Vagina (tissue), 2 donors: ENCODE data around the gene VAMP3. TPM values are rescaled to one million over a fixed set of nuclear protein-coding genes. Genes with fewer than 3 reads are reported as not detected.

Experiments used
- DNase-seq, 2 donors: peaks; one replicate each; pipeline ENCODE4 v3.0.0-alpha.2; 2017; ENCODE audit errors: extremely low spot score in 2 of 2
- H3K27ac ChIP-seq: fragments of 200-600 bp; sonication (generic); one replicate; pipeline ENCODE4 v1.5.1; 2019
- H3K27me3 ChIP-seq: fragments of 200-600 bp; sonication (generic); one replicate; pipeline ENCODE4 v1.5.1; 2019
- H3K36me3 ChIP-seq, 2 donors: fragments of 200-600 bp; sonication (generic); one replicate each; pipeline ENCODE4 v1.5.1; 2017 to 2019
- H3K4me1 ChIP-seq: fragments of 200-600 bp; sonication (generic); one replicate; pipeline ENCODE4 v1.5.1; 2019
- H3K4me3 ChIP-seq, 2 donors: fragments of 200-600 bp; sonication (generic); 1 replicate in 1 of 2; 2 replicates in 1 of 2; pipeline ENCODE4 v1.5.1; 2016 to 2019
- H3K9me3 ChIP-seq: fragments of 200-600 bp; sonication (generic); one replicate; pipeline ENCODE4 v1.5.1; 2019
- POLR2A ChIP-seq, 2 donors: fragments of 450-650 bp; IDR thresholded peaks; one replicate each; pipeline ENCODE4 v1.6.1; 2017; ENCODE audit warnings: antibody characterized with exemption in 2 of 2, mild to moderate bottlenecking in 2 of 2, moderate library complexity in 2 of 2
- POLR2AphosphoS5 ChIP-seq, 2 donors: sonication (generic); formaldehyde crosslinking; IDR thresholded peaks; one replicate each; pipeline ENCODE4 v1.9.0; 2017; ENCODE audit warnings: antibody characterized with exemption in 2 of 2, mild to moderate bottlenecking in 2 of 2, low read depth in 1 of 2; ENCODE audit not compliant: insufficient read depth in 1 of 2
- intact Hi-C: fragments of 100-400 bp; cut with DNase I; formaldehyde crosslinking; loops from one replicate; pipeline ENCODE4 v1.15.1; 2023
- total RNA-seq: library from RNA; depleted of rRNA; stranded (reverse); fragments of >200 nt; gene quantifications from one replicate; pipeline ENCODE4 v1.2.3, GENCODE V29; 2016
- TF ChIP-seq, protein P1 (sequence below), 3 experiments: fragments of 450-650 bp in 2 of 3; fragments of 200-600 bp in 1 of 3; sonication (generic) in 1 of 3; IDR thresholded peaks; one replicate each; pipeline ENCODE4 v1.5.1; 2017 to 2019; ENCODE audit warnings: antibody characterized with exemption in 3 of 3, mild to moderate bottlenecking in 2 of 3, moderate library complexity in 2 of 3

Gene VAMP3
- total RNA-seq, 1 donor from 2014 or later, result 59.2 TPM

- no peaks in the 10 kb centered on the region for H3K9me3 ChIP-seq
- no peaks in the 10 kb centered on the region for H3K4me1 ChIP-seq
- intact Hi-C loops, result no loop called here
- no peak overlapping the region for H3K4me3 ChIP-seq
- no peaks in the 10 kb centered on the region for H3K36me3 ChIP-seq
- no peak for DNase-seq
- no peaks in the 10 kb centered on the region for H3K27me3 ChIP-seq
- no peak overlapping the region for H3K27ac ChIP-seq
- TF ChIP-seq POLR2A (IDR thresholded peaks at IDR 0.05) (no peak), POLR2AphosphoS5 (IDR thresholded peaks at IDR 0.05; ENCODE audit: insufficient read depth in 1 of 2, low read depth in 1 of 2) (no peak)
- TF ChIP-seq, protein P1, sequence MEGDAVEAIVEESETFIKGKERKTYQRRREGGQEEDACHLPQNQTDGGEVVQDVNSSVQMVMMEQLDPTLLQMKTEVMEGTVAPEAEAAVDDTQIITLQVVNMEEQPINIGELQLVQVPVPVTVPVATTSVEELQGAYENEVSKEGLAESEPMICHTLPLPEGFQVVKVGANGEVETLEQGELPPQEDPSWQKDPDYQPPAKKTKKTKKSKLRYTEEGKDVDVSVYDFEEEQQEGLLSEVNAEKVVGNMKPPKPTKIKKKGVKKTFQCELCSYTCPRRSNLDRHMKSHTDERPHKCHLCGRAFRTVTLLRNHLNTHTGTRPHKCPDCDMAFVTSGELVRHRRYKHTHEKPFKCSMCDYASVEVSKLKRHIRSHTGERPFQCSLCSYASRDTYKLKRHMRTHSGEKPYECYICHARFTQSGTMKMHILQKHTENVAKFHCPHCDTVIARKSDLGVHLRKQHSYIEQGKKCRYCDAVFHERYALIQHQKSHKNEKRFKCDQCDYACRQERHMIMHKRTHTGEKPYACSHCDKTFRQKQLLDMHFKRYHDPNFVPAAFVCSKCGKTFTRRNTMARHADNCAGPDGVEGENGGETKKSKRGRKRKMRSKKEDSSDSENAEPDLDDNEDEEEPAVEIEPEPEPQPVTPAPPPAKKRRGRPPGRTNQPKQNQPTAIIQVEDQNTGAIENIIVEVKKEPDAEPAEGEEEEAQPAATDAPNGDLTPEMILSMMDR (IDR thresholded peaks at IDR 0.05), result no peak
Measured at GRCh38 chr1:7744882-7745281, 26.2 kb upstream of the VAMP3 start.

- Histone ChIP-seq H3K4me1 (no peaks in the 10 kb centered on the region), H3K4me3 (no peak overlapping the region), H3K36me3 (no peaks in the 10 kb centered on the region), H3K9me3 (no peaks in the 10 kb centered on the region), H3K27ac (no peak overlapping the region), H3K27me3 (no peaks in the 10 kb centered on the region)
- intact Hi-C loops, result no loop called here
- DNase-seq, result no peak
- TF ChIP-seq POLR2A (IDR thresholded peaks at IDR 0.05) (no peak), POLR2AphosphoS5 (IDR thresholded peaks at IDR 0.05; ENCODE audit: insufficient read depth in 1 of 2, low read depth in 1 of 2) (peak in 1 of 2 donors; percentile 78)
- TF ChIP-seq, protein P1 (IDR thresholded peaks at IDR 0.05), result no peak
Measured at GRCh38 chr1:7745783-7746182, 25.3 kb upstream of the VAMP3 start.

GRCh38 chr1:7747605-7748004, 23.5 kb upstream of the VAMP3 start:
- H3K36me3 ChIP-seq, result no peaks in the 10 kb centered on the region
- intact Hi-C loops, result no loop called here
- peak in 1 of 2 donors; percentile 34 for DNase-seq
- TF ChIP-seq, protein P1 (IDR thresholded peaks at IDR 0.05), result no peak
- TF ChIP-seq POLR2AphosphoS5 (IDR thresholded peaks at IDR 0.05; ENCODE audit: insufficient read depth in 1 of 2, low read depth in 1 of 2), result no peak
- no peak for TF ChIP-seq POLR2A (IDR thresholded peaks at IDR 0.05)
- H3K27me3 ChIP-seq, result no peaks in the 10 kb centered on the region
- H3K4me1 ChIP-seq, result peaks cover 4% of the 10 kb centered on the region
- no peaks in the 10 kb centered on the region for H3K9me3 ChIP-seq
- H3K4me3 ChIP-seq, result no peak overlapping the region
- H3K27ac ChIP-seq, result no peak overlapping the region

- H3K27me3 ChIP-seq, result no peaks in the 10 kb centered on the region
- DNase-seq, result no peak
- H3K27ac ChIP-seq, result no peak overlapping the region
- no peak for TF ChIP-seq POLR2AphosphoS5 (IDR thresholded peaks at IDR 0.05; ENCODE audit: insufficient read depth in 1 of 2, low read depth in 1 of 2)
- TF ChIP-seq, protein P1 (IDR thresholded peaks at IDR 0.05), result no peak
- TF ChIP-seq POLR2A (IDR thresholded peaks at IDR 0.05), result no peak
- H3K36me3 ChIP-seq, result no peaks in the 10 kb centered on the region
- no peak overlapping the region for H3K4me3 ChIP-seq
- H3K9me3 ChIP-seq, result no peaks in the 10 kb centered on the region
- H3K4me1 ChIP-seq, result peaks cover 4% of the 10 kb centered on the region
- intact Hi-C loops, result no loop called here
Measured at GRCh38 chr1:7749126-7749525, 22.0 kb upstream of the VAMP3 start.

DNA sequence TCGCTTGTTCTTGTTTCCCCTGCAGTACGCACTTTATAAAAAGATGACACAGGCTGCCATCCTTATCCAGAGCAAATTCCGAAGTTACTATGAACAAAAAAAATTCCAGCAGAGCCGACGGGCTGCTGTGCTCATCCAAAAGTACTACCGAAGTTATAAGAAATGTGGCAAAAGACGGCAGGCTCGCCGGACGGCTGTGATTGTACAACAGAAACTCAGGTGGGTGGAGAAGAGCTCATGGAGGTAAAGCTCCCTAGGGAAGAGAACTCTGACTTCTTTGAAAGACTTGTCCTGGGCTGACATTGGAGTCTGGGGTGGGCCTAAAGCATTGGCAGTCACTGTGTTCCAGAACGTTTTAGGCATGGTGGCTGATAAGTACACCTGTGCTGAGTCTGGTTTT, 19.9 kb upstream of the VAMP3 start:
- H3K27me3 ChIP-seq, result no peaks in the 10 kb centered on the region
- intact Hi-C loops, result loop anchor here (2.0 kb wide), 1 partner anchor 78 kb away; no protein-coding TSS in a partner anchor
- H3K4me1 ChIP-seq, result peaks cover 4% of the 10 kb centered on the region
- H3K36me3 ChIP-seq, result no peaks in the 10 kb centered on the region
- TF ChIP-seq, protein P1 (IDR thresholded peaks at IDR 0.05), result no peak
- TF ChIP-seq POLR2AphosphoS5 (IDR thresholded peaks at IDR 0.05; ENCODE audit: insufficient read depth in 1 of 2, low read depth in 1 of 2) (no peak), POLR2A (IDR thresholded peaks at IDR 0.05) (no peak)
- DNase-seq, result no peak
- no peaks in the 10 kb centered on the region for H3K9me3 ChIP-seq
- no peak overlapping the region for H3K4me3 ChIP-seq
- H3K27ac ChIP-seq, result no peak overlapping the region
